HUDEP-2 (cell line): ENCODE data around the gene AOC3.
"Not testable (repeated sequence)": the region's sequence is repeated elsewhere in the genome, so short reads cannot be mapped to it uniquely, and the experiment has no call there.

ENCODE experiments used
- DNase-seq, 76 experiments: peaks; one replicate each; lab custom pipeline; 2025; ENCODE audit not compliant: unreplicated experiment in 76 of 76; lab: John Stamatoyannopoulos, UW

The AOC3 gene

DNA sequence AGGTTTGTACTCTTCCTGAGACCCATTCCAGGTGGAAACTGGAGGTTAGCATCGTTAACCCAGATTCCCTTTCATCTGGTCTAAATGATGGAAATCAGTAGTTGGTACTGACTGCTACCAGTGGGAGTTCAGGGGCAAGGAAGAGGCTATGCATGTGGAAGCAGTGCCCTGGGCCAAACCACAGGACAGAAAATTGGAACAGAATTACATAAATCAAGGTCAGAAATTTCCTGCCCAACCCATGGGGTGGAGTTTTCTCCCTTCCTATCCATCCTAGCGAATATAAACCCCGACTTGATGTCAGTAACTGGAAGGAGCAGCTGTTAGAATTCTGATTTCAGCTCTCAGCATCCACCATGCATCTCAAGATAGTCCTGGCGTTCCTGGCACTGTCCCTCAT is 6.7 kb upstream of the AOC3 start, which contains the start of gene AOC2:
Gene AOC2, plus strand, starts transcription at position 310 of the 400 bp plus-strand sequence. Its CDS starts 47 bp downstream, at position 357.
- DNase-seq: no peak

DNA sequence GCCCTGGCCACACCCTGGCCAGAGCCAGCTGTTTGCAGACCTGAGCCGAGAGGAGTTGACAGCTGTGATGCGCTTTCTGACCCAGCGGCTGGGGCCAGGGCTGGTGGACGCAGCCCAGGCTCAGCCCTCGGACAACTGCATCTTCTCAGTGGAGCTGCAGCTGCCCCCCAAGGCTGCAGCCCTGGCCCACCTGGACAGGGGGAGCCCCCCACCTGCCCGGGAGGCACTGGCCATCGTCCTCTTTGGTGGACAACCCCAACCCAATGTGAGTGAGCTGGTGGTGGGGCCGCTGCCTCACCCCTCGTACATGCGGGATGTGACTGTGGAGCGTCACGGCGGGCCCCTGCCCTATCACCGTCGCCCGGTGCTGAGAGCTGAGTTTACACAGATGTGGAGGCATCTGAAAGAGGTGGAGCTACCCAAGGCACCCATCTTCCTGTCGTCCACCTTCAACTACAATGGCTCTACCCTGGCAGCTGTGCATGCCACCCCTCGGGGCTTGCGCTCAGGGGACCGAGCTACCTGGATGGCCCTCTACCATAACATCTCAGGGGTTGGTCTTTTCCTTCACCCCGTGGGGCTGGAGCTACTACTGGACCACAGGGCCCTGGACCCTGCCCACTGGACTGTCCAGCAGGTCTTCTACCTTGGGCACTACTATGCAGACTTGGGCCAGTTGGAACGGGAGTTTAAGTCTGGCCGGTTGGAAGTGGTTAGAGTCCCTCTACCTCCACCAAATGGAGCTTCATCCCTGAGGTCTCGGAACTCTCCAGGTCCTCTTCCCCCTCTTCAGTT is 6.0 kb upstream of the AOC3 start:
- no peak for DNase-seq

GRCh38 chr17:42845556-42845917 is 5.5 kb upstream of the AOC3 start:
- no peak for DNase-seq

GRCh38 chr17:42845918-42846593 is 4.9 kb upstream of the AOC3 start:
- DNase-seq: no peak

GRCh38 chr17:42846594-42847280 is 4.3 kb upstream of the AOC3 start:
- DNase-seq: no peak

- DNase-seq: no peak
Measured at GRCh38 chr17:42848093-42848492, 2.9 kb upstream of the AOC3 start.

GRCh38 chr17:42849031-42849430 is 2.0 kb upstream of the AOC3 start:
- DNase-seq: no peak

DNA sequence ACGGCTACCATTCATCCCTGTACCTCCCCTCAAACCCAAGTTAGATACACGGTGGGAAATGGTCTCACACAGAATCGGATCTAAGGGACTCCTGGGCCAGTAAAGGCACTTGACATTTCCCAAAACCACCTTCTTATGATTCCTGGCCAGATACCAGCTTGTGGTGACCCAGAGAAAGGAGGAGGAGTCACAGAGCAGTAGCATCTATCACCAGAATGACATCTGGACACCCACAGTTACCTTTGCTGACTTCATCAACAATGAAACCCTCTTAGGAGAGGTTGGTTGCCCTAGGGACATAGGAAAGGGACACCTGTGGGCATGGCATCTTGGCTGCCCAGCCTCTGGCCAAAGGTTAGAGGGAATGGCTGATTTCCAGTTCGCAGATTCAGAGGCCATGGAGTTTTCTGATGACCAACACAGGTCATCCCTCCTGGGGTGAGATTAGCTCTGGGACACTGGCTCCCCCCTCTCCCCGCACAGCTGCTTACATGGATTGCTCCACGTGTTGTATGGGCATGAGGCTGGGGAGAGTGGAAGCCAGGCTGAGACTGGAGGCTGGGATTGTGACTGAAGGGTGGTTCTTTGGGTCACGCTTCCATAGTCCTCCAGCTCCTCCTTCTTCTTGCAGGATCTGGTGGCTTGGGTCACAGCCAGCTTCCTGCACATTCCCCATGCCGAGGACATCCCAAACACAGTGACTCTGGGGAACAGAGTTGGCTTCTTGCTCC is 1.4 kb upstream of the AOC3 start:
- no peak for DNase-seq

DNA sequence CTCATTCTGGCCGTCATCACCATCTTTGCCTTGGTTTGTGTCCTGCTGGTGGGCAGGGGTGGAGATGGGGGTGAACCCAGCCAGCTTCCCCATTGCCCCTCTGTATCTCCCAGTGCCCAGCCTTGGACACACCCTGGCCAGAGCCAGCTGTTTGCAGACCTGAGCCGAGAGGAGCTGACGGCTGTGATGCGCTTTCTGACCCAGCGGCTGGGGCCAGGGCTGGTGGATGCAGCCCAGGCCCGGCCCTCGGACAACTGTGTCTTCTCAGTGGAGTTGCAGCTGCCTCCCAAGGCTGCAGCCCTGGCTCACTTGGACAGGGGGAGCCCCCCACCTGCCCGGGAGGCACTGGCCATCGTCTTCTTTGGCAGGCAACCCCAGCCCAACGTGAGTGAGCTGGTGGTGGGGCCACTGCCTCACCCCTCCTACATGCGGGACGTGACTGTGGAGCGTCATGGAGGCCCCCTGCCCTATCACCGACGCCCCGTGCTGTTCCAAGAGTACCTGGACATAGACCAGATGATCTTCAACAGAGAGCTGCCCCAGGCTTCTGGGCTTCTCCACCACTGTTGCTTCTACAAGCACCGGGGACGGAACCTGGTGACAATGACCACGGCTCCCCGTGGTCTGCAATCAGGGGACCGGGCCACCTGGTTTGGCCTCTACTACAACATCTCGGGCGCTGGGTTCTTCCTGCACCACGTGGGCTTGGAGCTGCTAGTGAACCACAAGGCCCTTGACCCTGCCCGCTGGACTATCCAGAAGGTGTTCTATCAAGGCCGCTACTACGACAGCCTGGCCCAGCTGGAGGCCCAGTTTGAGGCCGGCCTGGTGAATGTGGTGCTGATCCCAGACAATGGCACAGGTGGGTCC is 607 bp downstream of the AOC3 start:
- not testable (repeated sequence) for DNase-seq

DNA sequence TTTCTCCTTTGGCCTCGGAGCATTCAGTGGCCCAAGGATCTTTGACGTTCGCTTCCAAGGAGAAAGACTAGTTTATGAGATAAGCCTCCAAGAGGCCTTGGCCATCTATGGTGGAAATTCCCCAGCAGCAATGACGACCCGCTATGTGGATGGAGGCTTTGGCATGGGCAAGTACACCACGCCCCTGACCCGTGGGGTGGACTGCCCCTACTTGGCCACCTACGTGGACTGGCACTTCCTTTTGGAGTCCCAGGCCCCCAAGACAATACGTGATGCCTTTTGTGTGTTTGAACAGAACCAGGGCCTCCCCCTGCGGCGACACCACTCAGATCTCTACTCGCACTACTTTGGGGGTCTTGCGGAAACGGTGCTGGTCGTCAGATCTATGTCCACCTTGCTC is 1.4 kb downstream of the AOC3 start:
- no peak for DNase-seq

GRCh38 chr17:42853004-42853403 is 2.0 kb downstream of the AOC3 start:
- DNase-seq: no peak

- DNase-seq: no peak
Measured at GRCh38 chr17:42853597-42853967, 2.6 kb downstream of the AOC3 start.

GRCh38 chr17:42853968-42854790 is 3.2 kb downstream of the AOC3 start:
- DNase-seq: no peak

DNA sequence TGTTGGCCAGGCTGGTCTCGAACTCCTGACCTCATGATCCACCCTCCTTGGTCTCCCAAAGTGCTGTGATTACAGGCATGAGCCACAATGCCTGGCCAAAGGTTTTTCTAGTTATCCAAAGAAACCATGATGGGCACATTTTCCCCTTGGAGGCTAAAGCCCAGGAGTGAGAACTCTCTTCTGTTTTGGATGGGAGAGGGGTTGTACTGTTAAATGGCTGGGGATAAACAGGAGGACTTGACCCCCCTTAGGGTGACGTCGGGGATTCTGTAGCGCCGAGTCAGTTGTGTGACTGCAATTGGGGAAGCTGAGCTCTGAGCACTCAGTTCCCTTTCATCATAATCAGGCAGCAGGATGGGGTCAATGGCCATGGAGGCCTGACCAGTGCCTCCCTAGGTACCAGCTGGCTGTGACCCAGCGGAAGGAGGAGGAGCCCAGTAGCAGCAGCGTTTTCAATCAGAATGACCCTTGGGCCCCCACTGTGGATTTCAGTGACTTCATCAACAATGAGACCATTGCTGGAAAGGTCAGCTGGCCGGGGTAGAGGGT is 4.1 kb downstream of the AOC3 start:
- DNase-seq: no peak

GRCh38 chr17:42856093-42856492 is 5.1 kb downstream of the AOC3 start:
- DNase-seq: not testable (repeated sequence)

DNA sequence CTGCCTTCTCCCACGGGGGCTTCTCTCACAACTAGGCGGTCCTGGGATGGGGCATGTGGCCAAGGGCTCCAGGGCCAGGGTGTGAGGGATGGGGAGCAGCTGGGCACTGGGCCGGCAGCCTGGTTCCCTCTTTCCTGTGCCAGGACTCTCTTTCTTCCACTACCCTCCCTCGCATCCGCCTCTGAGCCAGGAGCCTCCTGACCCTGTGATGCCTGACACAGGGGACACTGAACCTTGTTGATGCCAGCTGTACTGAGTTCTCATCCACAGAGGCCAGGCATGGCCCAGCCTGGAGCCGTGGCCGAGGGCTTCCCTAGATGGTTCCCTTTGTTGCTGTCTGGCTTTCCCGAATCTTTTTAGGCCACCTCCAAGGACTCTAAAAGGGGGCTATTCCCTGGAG is 5.5 kb downstream of the AOC3 start:
- DNase-seq: not testable (repeated sequence)

DNA sequence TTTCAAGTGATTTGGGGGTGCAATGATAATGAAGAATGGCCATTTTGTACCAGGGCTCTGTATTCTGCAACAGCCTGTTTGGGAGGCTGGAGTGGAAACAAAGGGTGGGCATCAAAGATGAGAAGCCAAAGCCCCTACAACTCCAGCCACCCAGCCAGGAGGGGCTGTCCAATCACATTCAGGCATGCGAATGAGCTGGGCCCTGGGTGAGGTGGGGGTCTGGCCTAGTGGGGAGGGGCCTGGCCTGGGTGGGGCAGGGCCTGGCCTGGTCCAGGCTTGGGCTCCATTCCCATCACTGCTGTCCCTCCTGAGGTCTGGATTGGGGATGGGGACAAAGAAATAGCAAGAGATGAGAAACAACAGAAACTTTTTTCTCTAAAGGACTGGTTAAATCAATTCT is 6.4 kb downstream of the AOC3 start:
- no peak for DNase-seq

- no peak for DNase-seq
Measured at GRCh38 chr17:42865638-42866094, 14.7 kb downstream of the AOC3 start.

- DNase-seq: no peak
Measured at GRCh38 chr17:42866216-42866615, 15.2 kb downstream of the AOC3 start.
